HL-60 (cell line): Measurements from ENCODE around the gene HSD17B13.

Source experiments
- DNase-seq, 2 experiments: peaks; one replicate each; pipeline ENCODE4 v3.0.0-alpha.2; 2010 to 2020; ENCODE audit warnings: low read depth in 1 of 2, low spot score in 1 of 2
- H3K27ac ChIP-seq: fragments of 250-450 bp; sonication (Bioruptor Pico); replicated peaks from 2 replicates; pipeline ENCODE4 v1.5.1; 2020; ENCODE audit warnings: mild to moderate bottlenecking, moderate library complexity
- H3K27me3 ChIP-seq: fragments of 250-450 bp; sonication (Bioruptor Pico); 2 replicates; pipeline ENCODE4 v1.5.1; 2021; ENCODE audit warnings: mild to moderate bottlenecking, moderate library complexity; ENCODE audit not compliant: insufficient read depth, poor library complexity, severe bottlenecking
- H3K4me3 ChIP-seq: replicated peaks from 2 replicates; pipeline ENCODE4 v1.5.1; 2011; ENCODE audit warnings: mild to moderate bottlenecking, control low read depth, low read length; ENCODE audit not compliant: insufficient read depth
- CTCF ChIP-seq: IDR thresholded peaks from one replicate; pipeline ENCODE4 v1.5.1; 2011; ENCODE audit warnings: low read length, control low read depth, inconsistent platforms; ENCODE audit not compliant: insufficient read depth
- GABPA ChIP-seq: IDR thresholded peaks from 2 replicates; pipeline ENCODE4 v1.6.1; 2012; ENCODE audit warnings: low read depth
- POLR2AphosphoS5 ChIP-seq: IDR thresholded peaks from 2 replicates; pipeline ENCODE4 v1.6.1; 2012; ENCODE audit warnings: low read depth
- REST ChIP-seq: IDR thresholded peaks from 2 replicates; pipeline ENCODE4 v1.6.1; 2012; ENCODE audit warnings: low read depth; ENCODE audit not compliant: insufficient replicate concordance
- SPI1 ChIP-seq: IDR thresholded peaks from 2 replicates; pipeline ENCODE4 v1.6.1; 2012; ENCODE audit warnings: low read depth, mild to moderate bottlenecking, borderline replicate concordance

The HSD17B13 gene

GRCh38 chr4:87270144-87270543 is 52.5 kb downstream of the HSD17B13 start:
- no peak for TF ChIP-seq REST
- peak; percentile 33 for TF ChIP-seq CTCF
- Histone ChIP-seq H3K27me3 (no peaks in the 10 kb centered on the region), H3K4me3 (no peak overlapping the region), H3K27ac (no peak overlapping the region)
- DNase-seq = peak in 1 of 2 experiments; percentile 43

- no peak for DNase-seq
- Histone ChIP-seq H3K27me3 (no peaks in the 10 kb centered on the region), H3K27ac (no peak overlapping the region), H3K4me3 (no peak overlapping the region)
- no peak for TF ChIP-seq REST
- no peak for TF ChIP-seq POLR2AphosphoS5
- TF ChIP-seq GABPA = no peak
- TF ChIP-seq CTCF = no peak
- no peak for TF ChIP-seq SPI1
Measured at GRCh38 chr4:87268411-87268810, 54.3 kb downstream of the HSD17B13 start.

GRCh38 chr4:87266986-87267385 is 55.7 kb downstream of the HSD17B13 start:
- TF ChIP-seq CTCF = no peak
- no peak for TF ChIP-seq POLR2AphosphoS5
- no peak for TF ChIP-seq GABPA
- TF ChIP-seq REST = no peak
- no peak for TF ChIP-seq SPI1
- Histone ChIP-seq H3K27me3 (no peaks in the 10 kb centered on the region), H3K27ac (no peak overlapping the region), H3K4me3 (no peak overlapping the region)
- DNase-seq = no peak
